ENCODE data around the gene TMEM107. TPM values are rescaled to one million over a fixed set of nuclear protein-coding genes. Genes with fewer than 3 reads are reported as not detected.

TMEM107 gene
- total RNA-seq, 2 donors from 2014 or later: 13.2 to 17.0 TPM

GRCh38 chr17:8155231-8155995 lies 20.8 kb downstream of the TMEM107 start:
- DNase-seq: no peak
- intact Hi-C loops (cut with DNase I): no loop called here
- no peak for TF ChIP-seq CTCF (IDR thresholded peaks at IDR 0.05)

DNA sequence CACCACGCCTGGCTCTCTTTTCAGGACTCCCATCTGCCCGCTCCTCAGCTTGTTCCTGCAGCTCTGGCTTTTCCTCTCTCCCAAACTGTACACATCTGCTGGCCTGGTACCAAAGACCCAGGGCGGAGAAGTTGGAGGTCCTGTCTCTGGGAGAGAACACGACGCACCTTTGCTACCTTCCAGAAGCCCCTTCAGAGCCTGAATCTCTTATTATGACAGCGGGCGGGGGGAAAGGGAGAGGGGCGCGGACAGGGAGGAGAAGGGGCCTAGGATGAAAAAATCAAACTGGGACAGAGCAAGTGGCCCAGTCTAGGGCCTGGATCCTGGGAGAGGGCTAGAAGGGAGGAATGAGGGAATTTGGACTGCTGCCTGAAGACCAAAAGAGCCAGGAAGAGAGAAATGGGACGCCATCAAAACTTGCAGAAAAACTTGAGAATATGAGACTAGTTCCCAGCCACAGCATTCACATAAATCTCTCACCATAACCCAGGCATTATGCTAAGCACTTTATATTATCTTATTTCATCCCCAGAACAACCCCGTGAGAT lies 21.5 kb downstream of the TMEM107 start:
- intact Hi-C loops (cut with DNase I): no loop called here
- Histone ChIP-seq H3K27me3 (no peaks in the 10 kb centered on the region), H3K9me3 (no peaks in the 10 kb centered on the region), H3K4me3 (peak overlapping the region; percentile 57), H3K27ac (peak overlapping the region; percentile 93), H3K9ac (ENCODE audit: low read depth in 2 of 2, low read length in 2 of 2) (peak overlapping the region; percentile 99 to 100), H3K36me3 (peaks cover 4% of the 10 kb centered on the region), H3K4me1 (peaks cover 21% of the 10 kb centered on the region)
- no peak for DNase-seq
- TF ChIP-seq CTCF (IDR thresholded peaks at IDR 0.05): no peak

More at GRCh38 chr17:8155231-8155995, 20.8 kb downstream of the TMEM107 start:
- Histone ChIP-seq H3K27ac (peak overlapping the region; percentile 93), H3K4me1 (peaks cover 20% of the 10 kb centered on the region), H3K9ac (ENCODE audit: low read depth in 2 of 2, low read length in 2 of 2) (peak overlapping the region; percentile 99 to 100), H3K36me3 (no peaks in the 10 kb centered on the region), H3K9me3 (no peaks in the 10 kb centered on the region), H3K4me3 (peak overlapping the region; percentile 57), H3K27me3 (no peaks in the 10 kb centered on the region)

DNA sequence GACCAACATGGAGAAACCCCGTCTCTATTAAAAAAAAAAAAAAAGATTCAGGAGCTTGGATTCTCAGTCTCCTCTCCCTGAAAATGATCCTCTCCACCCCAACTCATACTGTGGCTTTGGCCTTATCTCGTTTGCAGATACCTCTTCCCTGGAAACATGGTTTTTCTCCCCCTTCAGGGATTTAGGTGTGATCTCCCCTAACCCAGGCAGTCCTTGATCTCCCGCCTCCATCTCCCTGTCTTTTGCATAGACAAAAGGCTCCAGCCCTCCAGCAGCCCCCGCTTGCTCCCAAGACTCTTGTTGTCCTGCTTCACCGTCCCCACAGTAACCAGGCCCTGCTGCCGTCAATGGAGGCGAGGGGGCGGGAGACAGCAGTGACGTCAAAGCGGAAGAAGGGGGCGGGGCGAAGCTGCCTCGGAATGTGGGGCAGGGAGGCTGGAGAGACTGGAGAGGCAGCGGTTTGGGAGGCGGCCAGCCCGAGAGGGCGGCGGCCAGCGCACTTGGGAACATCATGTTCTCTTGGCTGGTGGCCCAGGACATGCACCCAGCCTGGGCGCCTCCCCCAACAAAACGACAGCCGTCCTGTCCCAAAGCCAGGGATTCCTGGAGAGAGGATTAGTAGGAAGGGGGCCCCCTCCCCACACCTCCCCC lies 22.1 kb downstream of the TMEM107 start:
- DNase-seq: peak; percentile 100
- Histone ChIP-seq H3K9ac (ENCODE audit: low read depth in 2 of 2, low read length in 2 of 2) (peak overlapping the region; percentile 99 to 100), H3K36me3 (peaks cover 10% of the 10 kb centered on the region), H3K4me1 (peaks cover 21% of the 10 kb centered on the region), H3K9me3 (no peaks in the 10 kb centered on the region), H3K27ac (peak overlapping the region; percentile 93), H3K4me3 (peak overlapping the region; percentile 57), H3K27me3 (no peaks in the 10 kb centered on the region)
- intact Hi-C loops (cut with DNase I): no loop called here
- TF ChIP-seq CTCF (IDR thresholded peaks at IDR 0.05): no peak

- no peaks in the 10 kb centered on the region for H3K27me3 ChIP-seq
- no peak for TF ChIP-seq CTCF (IDR thresholded peaks at IDR 0.05)
- H3K4me3 ChIP-seq: peak overlapping the region; percentile 3
- peak; percentile 90 for DNase-seq
- intact Hi-C loops (cut with DNase I): no loop called here
- H3K36me3 ChIP-seq: peaks cover 10% of the 10 kb centered on the region
- peaks cover 21% of the 10 kb centered on the region for H3K4me1 ChIP-seq
- H3K27ac ChIP-seq: peak overlapping the region; percentile 93
- no peaks in the 10 kb centered on the region for H3K9me3 ChIP-seq
- H3K9ac ChIP-seq (ENCODE audit: low read depth in 2 of 2, low read length in 2 of 2): peak overlapping the region; percentile 66 to 100
Observed at GRCh38 chr17:8153525-8153956, 22.6 kb downstream of the TMEM107 start.

GRCh38 chr17:8153031-8153451 lies 23.1 kb downstream of the TMEM107 start:
- Histone ChIP-seq H3K9me3 (no peaks in the 10 kb centered on the region), H3K4me1 (peaks cover 21% of the 10 kb centered on the region)
- intact Hi-C loops (cut with DNase I): no loop called here

More at GRCh38 chr17:8153031-8153451, 23.1 kb downstream of the TMEM107 start:
- TF ChIP-seq CTCF (IDR thresholded peaks at IDR 0.05): no peak
- no peak for DNase-seq
- H3K4me3 ChIP-seq: no peak overlapping the region
- H3K27ac ChIP-seq: peak overlapping the region; percentile 93
- peak overlapping the region; percentile 66 to 100 for H3K9ac ChIP-seq (ENCODE audit: low read depth in 2 of 2, low read length in 2 of 2)
- H3K27me3 ChIP-seq: no peaks in the 10 kb centered on the region
- peaks cover 11% of the 10 kb centered on the region for H3K36me3 ChIP-seq

All from colonic mucosa (tissue), 4 donors.